CD1c-positive myeloid dendritic cell (primary cell): ENCODE data around the gene BUB1.
"Not testable (repeated sequence)": the region's sequence is repeated elsewhere in the genome, so short reads cannot be mapped to it uniquely, and the experiment has no call there.

Experiments
- DNase-seq: peaks from one replicate; pipeline ENCODE4 v3.0.0-alpha.2; 2016; ENCODE audit errors: extremely low spot score

Gene BUB1

DNA sequence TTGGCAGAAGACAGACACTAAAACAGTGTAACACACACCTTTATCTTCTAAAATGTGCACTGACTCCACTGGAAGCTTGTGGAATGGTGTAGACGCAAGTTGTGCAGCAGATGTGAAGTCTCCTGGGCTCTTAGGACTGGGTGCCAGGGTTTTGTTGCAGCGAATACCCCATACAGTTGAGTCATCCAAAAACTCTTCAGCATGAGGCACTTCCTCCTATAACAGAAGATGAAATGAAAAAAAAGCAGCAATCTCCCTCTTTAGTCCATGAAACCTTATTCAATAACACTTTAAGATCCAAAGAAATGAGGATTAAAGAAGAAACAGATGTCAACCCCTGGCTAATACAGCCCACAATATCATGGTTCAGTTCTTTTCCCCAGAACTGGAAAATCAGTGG is 22.2 kb downstream of the BUB1 start:
- DNase-seq: no peak

DNA sequence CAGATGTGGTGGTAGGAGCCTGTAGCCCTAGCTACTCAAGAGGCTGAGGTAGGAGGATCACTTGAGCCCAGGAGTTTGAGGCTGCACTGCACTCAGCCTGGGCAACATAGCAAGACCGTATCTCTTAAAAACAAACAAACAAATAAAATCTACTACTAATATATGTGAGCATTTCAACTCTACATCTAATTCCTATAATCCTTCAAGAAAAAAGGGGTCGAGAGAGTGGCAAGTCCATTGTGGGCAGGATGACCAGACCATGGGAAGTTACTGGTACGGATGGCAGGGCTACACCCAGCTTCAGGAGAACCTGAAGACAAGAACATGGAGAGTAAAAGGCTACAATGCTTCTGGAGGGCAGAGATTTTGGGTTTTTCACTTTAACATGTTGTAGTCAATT is 24.0 kb downstream of the BUB1 start:
- DNase-seq: no peak

DNA sequence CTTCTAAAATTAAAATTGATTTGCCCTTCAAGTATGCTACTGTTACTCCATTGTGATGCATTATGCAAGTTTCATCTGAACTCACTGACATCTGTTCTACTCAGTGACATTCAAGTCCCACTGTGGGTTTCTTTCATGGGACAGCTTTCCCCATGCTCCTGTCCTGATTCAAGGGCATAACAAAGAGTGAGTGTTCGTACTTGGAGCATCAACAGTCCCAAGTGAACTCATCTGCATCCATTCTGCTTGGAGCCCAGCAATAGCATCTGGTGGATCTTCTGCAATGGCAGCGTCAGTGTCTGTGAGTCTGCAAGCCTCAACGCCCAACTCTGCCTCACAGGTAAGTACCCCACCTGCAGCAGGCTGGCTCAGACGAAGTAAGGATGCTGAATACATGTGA is 27.5 kb downstream of the BUB1 start:
- no peak for DNase-seq

DNA sequence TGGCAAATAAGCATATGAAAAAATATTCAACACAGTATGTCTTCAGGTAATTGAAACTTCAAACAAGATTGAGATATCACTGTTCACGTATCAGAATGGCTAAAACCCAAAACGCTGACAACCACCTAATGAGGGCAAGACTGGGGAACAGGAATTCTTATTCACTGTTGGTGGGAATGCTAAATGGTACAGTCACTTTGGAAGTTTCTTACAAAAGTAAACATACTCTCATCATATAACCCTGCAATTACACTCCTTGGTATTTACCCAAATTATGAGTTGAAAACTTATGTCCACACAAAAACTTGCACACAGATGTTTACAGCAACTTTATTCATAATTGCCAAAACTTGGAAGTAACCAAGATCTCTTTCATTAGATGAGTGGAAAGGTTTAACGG is 30.1 kb downstream of the BUB1 start:
- no peak for DNase-seq

DNA sequence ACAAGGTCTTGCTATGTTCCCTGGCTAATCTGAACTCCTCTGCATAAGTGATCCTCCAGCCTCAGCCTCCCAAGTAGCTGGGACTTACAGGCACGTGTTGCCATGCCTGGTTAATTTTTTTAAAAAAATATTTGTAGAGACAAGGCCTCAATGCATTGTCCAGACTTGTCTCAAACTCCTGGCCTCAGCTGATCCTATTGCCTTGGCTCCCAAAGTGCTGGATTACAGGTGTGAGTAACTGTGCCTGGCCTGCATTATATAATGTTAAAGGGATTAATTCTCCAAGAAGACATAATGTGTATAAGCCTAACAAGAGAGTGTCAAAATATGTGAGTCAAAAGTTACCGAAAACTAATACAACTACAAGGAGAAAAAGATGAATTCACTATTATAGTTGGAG is 32.2 kb downstream of the BUB1 start:
- DNase-seq: no peak

DNA sequence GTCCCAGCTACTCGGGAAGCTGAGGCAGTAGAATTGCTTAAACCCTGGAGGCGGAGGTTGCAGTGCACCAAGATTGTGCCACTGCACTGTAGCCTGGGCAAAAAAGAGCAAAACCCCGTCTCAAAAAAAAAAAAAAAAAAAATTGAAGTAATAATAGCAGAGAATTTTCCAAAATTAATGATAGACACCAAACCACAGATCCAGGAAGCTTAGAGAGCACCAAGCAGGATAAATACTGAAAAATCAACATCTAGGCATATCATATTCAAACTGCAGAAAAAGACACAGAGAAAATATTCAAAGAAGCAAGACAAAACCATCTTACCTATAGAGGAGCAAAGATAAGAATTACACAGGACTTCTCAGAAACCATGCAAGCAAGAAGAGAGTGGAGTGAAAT is 33.5 kb downstream of the BUB1 start:
- no peak for DNase-seq

DNA sequence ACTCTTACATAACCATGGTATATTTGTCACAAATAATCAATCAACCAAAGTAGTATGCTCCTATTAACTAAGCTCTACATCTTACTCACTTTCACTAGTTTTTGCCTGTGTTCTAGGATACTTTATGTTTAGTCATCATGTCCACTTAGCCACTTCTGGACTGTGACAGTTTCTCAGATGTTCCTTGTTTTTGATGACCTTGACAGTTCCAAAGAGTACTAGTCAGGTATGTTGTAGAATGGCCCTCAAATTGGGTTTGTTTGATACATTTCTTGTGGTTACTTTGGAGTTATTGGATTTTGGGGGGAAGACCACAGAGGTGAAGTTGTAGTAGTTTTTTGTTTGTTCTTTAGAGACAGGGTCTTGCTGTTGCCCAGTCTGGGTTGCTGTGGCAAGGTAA is 35.5 kb downstream of the BUB1 start:
- no peak for DNase-seq

DNA sequence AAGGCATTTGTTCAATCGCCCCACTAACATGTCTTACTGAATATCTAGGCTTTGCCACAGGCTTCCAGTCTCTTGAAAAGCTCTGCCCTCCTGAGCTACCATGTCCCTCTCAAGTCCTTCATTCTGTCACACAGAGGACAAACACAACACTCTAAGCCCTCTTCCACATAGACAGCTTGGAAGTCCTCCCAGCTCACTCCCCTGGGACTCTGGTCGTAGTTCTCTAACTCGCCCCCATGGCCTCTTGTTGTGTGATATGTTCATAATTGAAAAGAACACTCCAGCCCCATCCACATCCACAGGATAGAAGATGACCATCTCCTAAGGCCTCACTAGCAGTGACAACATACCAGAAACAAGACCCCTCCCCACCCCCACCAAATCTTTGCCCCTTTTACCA is 37.9 kb downstream of the BUB1 start:
- DNase-seq: no peak

DNA sequence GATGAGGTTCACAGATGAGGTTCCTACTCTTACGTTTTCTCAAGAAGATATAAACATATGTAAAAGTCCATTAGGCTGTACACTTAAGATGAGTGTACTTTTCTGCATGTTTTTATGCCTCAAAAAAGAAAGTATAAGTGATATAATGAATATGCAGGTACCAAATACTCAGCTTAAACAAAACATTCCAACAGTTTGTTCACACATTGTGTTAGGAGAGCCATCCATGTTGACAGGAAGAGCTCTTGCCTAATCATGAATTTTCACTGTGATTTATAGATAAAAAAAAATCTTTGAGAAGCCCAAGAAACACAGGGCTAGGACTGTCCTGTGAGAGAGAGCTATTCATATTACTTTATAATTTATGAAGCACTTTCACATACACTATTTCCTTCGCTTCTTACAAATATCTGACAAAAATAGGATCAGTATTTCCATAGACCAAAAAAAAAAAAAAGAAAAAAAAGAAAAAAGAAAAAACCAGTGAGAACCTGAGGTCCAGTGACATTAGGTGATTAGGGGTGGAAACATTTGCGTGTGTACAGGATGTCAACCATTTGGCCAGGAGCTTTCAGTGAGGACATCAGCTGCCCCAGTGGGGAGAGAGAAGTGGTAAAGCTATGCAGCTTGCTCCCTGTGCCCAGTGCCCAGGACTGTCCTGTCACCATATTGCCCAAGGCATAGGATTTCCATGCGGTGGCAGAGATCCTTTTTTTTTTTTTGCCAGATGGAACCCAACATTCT is 38.7 kb downstream of the BUB1 start:
- no peak for DNase-seq

DNA sequence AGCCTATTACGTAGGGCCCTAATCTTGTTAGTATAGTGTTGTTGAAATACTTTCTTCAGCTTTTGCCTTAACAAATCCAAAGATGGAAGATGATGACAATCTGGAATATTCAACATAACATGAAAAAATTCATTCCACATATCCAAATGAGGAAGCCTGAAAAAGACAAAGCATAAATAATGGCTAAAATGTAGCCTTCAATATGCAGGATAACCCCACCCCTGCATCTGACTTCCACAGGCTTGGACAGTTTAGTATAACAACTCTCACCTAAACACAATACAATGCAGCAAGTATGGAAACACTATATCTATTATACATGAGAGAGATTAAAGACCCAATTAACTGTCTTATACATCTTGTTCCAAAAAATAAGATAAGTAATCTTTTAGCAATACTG is 39.9 kb downstream of the BUB1 start:
- DNase-seq: no peak

DNA sequence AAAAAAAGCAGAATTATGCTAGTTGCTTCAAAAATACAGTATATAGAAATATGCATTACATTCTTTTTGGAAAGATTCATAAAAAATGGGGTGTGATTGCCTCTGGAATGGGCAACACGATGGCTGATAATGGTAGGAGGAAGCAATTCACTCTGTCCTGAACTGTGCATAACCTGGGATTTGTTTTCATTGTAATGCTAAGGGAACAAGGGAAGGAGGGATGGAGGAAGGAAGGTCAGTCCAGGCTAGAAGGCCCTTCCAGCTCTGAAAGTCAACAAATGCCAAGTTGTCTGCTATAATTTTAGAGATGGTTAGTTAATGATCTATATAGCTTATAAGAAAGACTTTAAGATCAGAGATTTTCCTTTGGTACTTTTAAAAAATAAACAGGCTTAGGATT is 40.8 kb downstream of the BUB1 start:
- no peak for DNase-seq

DNA sequence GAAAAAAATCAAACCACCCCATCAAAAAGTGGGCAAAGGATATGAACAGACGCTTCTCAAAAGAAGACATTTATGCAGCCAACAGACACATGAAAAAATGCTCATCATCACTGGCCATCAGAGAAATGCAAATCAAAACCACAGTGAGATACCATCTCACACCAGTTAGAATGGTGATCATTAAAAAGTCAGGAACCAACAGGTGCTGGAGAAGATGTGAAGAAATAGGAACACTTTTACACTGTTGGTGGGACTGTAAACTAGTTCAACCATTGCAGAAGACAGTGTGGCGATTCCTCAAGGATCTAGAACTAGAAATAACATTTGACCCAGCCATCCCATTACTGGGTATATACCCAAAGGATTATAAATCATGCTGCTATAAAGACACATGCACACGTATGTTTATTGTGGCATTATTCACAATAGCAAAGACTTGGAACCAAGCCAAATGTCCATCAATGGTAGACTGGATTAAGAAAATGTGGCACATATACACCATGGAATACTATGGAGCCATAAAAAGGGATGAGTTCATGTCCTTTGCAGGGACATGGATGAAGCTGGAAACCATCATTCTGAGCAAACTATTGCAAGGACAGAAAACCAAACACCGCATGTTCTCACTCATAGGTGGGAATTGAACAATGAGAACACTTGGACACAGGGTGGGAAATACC is 41.8 kb downstream of the BUB1 start:
- not testable (repeated sequence) for DNase-seq

DNA sequence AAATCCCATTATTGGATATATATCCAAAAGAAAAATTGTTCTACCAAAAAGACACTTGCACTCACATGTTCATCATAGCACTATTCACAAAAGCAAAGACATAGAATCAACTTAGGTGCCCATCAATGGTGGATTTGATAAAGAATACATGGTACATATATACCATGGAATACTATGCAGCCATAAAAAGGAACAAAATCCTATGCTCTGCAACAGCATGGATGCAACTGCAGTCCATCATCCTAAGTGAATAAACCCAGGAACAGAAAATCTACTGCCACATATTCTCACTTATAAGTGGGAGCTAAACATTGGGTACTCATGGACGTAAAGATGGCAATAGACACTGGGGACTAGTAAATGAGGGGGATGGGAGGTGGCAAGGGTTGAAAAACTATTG is 50.5 kb downstream of the BUB1 start:
- DNase-seq: not testable (repeated sequence)

DNA sequence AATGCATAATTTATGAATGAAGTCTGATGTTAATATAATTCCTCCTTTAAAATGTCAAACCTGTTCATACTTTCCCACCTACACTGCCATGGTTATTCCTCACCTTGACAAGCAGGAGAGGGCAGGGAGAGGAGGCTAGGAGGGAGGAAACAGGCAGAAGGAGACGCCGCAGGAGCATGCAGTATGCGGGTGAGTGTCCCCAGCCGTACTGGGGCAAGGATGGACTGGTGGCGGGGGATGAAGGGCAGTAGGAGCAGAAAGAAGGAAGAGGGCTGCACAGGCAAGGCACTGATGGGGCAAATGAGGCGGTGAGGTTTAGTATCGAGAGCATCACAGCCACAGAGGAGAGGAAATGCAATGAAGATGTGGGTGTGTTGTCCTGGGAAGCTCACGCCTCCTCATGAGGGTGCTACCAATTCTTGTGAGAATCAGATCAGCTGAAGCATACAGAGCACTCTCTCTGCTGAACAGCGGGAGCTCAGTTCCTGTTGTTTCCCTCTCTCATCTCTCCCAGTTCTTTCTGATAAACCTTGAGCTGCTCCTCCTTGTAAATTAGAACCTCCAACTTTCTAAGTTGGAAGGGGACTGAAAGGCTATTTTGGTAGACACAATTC is 58.4 kb downstream of the BUB1 start:
- DNase-seq: not testable (repeated sequence)

DNA sequence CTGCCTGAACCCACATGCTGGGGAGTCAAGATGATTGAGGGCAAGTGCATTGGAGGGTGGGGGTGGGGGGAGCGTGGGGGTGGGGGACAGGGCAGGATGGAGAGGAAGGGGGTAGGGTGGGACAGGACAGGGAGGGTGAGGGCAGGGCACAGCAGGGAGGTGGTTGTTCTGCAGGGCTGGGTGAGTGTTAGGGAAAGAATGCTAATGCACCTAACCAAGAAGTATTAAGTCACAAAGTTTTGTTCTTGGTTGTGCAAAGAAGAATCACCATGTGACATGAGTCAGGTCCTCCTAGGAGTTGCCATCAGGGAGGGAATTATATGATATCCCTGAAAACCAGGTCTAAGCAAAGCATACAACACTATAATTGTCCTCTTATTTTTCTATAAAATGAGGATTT is 63.9 kb downstream of the BUB1 start:
- not testable (repeated sequence) for DNase-seq

DNA sequence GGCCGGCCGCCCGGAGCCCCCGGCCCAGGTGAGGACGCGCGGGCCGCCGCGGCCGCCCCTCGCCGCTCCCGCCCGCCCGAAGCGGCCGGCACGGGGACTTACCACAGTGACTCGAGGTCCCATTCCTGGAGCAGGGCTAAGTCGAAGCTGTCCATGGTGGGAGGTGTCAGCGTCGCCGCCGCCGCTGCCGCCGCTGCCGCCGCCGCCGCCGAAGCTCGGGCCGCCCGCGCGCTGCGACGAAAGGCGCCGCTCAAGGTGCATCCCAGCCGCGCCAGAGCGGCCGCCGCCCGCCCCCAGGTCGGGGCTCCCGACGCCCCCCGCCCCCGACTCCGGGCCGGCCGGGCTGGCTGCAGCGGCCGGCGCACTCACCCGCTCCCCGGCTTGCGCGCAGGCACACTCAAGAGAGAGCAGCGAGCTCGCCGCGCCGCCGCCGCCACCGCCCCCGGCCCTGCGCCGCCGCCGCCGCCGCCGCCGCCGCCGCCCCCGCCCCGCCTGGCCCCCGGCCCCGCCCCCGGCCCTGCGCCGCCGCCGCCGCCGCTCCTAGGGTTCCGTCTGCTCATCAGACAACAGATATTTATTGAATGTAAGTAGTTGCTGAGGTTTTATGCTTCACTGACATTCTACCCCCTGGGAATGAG is 67.1 kb downstream of the BUB1 start:
- not testable (repeated sequence) for DNase-seq

DNA sequence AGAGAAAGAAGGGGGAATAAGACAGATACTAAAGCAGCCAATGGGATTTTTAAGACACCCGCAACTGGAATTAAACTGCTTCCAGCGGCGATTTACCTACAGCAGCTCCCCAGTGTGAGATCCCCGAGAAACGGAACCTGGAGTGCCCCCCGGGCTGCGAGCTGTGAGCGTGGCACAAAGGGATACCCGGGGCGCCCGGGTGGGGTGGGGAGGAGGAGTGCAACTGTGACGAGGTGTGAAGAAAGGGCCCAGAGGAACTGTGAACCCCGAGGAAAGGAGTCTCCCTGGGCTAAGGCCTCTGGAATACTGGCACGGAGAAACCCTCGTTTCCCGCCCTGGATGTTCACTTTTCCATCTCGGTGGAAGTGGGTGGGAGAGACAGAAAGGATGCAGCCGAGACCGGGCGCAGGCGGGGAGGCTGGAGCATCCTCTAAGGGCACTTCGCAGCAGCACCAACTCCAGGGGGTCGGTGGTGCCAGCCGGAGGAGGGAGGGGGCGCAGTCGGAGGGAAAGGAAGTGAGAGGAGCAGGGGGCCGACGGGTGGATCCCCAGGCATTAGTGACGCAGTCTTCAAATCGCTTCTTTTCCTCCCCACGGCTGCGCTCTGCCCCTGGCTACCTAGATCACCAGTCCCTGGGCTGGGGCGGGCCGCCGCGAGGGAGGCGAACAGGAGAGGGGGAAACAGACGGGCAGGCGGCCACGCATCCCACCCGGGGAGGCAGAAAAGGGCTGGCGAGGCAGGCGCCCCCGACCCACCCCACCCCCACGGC is 67.8 kb downstream of the BUB1 start:
- DNase-seq: not testable (repeated sequence)

DNA sequence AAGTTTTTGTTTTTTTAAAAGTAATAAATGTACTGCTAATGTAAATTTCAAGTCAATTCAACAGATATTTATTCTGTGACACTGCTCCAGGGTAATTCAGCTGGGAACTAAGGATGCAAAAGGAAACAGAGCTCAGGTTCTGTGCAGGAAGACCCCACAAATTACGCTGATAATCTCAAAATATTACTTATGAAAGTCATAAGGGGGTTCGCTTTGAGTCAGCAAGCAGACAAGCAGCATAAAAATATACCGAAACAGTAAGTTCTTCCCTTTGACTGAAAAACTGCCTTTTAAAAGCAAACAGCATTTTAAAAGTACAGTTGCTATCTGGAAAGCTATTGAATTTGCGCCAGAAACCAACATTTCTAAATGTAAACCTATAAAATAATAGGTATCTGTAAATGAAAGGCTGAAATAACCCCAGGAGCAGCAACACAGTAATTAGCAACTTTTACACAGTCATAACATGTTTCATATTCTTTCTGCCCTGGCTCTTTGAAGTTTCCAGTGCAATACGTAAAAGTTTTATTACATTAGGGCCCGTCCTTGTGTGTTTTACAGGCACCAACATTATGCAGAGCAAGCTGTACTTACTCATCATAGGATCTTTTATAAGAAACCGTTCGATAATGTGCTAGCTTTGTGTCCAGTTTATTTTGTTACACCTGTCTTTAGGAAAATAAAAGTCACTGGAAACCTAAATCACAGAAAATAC is 68.9 kb downstream of the BUB1 start:
- not testable (repeated sequence) for DNase-seq

DNA sequence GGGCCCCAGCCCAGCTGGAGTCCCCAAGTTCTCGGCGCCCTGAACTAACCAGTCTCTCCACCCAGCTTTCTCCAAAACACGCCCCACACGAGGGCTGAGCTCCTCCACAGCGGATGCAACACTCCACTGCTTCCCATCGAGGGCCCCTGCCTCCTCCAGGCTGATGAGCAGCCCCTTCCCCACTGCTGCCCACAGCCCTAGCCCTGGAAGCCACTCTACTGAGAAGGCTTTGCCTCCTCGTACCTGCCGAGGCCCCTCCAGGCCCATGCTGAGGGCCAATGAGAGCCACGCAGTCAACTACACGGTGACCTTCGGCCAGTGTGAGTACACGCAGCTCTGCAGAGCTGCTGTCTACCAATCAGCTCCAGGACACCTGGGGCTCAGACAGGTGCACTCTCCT is 72.8 kb downstream of the BUB1 start:
- not testable (repeated sequence) for DNase-seq

DNA sequence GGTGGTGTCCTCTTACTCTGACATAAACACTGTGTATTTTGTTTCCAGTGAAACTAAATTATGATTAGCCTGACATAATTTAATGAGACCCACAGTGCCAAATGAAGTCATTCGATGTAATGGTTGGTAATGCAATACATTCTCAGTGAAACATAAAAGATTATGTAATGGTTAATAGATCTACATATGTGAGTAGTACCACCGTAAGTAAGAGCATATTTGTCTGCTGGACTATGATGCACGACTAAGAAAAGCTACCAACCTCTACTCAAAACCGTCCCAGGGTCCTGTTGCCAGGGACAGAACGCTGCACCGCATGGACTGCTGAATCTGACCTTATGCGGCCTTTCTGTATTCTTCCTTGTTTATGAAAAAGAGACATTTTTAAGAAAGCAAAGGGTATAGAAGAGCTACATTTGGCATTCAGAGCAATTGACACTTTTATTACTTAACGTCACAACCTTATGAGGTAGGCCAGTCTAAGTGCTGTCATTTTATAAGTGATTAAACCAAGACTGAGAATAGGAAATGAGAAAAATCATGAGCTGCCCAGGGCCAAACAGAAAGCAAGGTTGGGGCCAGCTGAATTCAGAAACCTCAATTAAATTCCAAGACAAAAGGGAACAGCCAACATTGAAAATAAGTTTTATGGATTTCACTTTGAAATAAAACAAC is 73.8 kb downstream of the BUB1 start:
- not testable (repeated sequence) for DNase-seq

DNA sequence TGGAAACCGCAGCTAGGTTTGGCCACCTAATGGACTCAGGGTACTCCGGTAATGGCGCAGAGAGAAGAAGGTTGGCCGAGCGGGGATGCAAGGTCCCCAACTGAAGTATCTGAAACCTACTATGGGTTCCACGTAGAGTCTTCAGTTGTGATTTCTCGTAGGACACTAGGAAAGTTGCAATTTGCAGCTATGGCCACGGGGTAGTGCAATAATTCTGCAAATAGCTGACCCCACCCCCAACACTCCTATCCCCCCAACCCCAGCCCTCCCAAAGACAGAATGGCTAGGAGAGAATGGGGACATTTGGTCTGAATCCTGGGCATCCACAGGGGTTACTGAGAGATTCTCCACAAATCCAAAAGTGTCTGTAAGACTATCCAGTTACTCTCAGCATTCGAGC is 75.7 kb downstream of the BUB1 start:
- not testable (repeated sequence) for DNase-seq
